Nephron (organoid): Measurements from ENCODE around the gene AP3B1.

ENCODE experiments used
- H3K27ac Mint-ChIP-seq, 3 experiments: 2 replicates each; pipeline ENCODE4 v1.8.0; 2020; ENCODE audit warnings: mixed read lengths in 3 of 3, mild to moderate bottlenecking in 2 of 3, moderate library complexity in 1 of 3
- H3K27me3 Mint-ChIP-seq: 2 replicates; pipeline ENCODE4 v1.8.0; 2021; ENCODE audit warnings: low read depth, mild to moderate bottlenecking, moderate library complexity, mixed read lengths
- H3K36me3 Mint-ChIP-seq: 2 replicates; pipeline ENCODE4 v1.8.0; 2020; ENCODE audit warnings: low read depth, mixed read lengths
- H3K4me1 Mint-ChIP-seq: 2 replicates; pipeline ENCODE4 v1.8.0; 2020; ENCODE audit warnings: mixed read lengths
- H3K4me3 Mint-ChIP-seq, 3 experiments: 2 replicates each; pipeline ENCODE4 v1.8.0; 2020; ENCODE audit warnings: mild to moderate bottlenecking in 3 of 3, mixed read lengths in 3 of 3, moderate library complexity in 2 of 3
- H3K9me3 Mint-ChIP-seq: 2 replicates; pipeline ENCODE4 v1.8.0; 2020; ENCODE audit warnings: mixed read lengths
- CTCF ChIP-seq, 3 experiments: fragments of 200-600 bp; sonication (generic); IDR thresholded peaks; one replicate each; pipeline ENCODE4 v1.5.0; 2021; ENCODE audit warnings: antibody characterized with exemption in 3 of 3; ENCODE audit not compliant: unreplicated experiment in 3 of 3

Gene AP3B1

GRCh38 chr5:77957516-77957915 lies 337.0 kb downstream of the AP3B1 start:
- Mint-ChIP-seq H3K4me3 (peak overlapping the region; percentile 45 to 76 (median 62)), H3K4me1 (peaks cover 11% of the 10 kb centered on the region), H3K27ac (no peak overlapping the region), H3K36me3 (peaks cover 5% of the 10 kb centered on the region), H3K27me3 (peaks cover 89% of the 10 kb centered on the region), H3K9me3 (peaks cover 10% of the 10 kb centered on the region)
- no peak for TF ChIP-seq CTCF (IDR thresholded peaks at IDR 0.05; ENCODE audit: unreplicated experiment in 3 of 3)

GRCh38 chr5:77957081-77957480 lies 337.4 kb downstream of the AP3B1 start:
- peaks cover 11% of the 10 kb centered on the region for H3K4me1 Mint-ChIP-seq
- peaks cover 5% of the 10 kb centered on the region for H3K36me3 Mint-ChIP-seq
- no peak overlapping the region for H3K27ac Mint-ChIP-seq
- H3K9me3 Mint-ChIP-seq = peaks cover 10% of the 10 kb centered on the region
- TF ChIP-seq CTCF (IDR thresholded peaks at IDR 0.05; ENCODE audit: unreplicated experiment in 3 of 3) = no peak
- peak overlapping the region; percentile 45 to 76 (median 62) for H3K4me3 Mint-ChIP-seq
- peaks cover 88% of the 10 kb centered on the region for H3K27me3 Mint-ChIP-seq

GRCh38 chr5:77955577-77955976 lies 338.9 kb downstream of the AP3B1 start:
- no peak overlapping the region for H3K27ac Mint-ChIP-seq
- no peak for TF ChIP-seq CTCF (IDR thresholded peaks at IDR 0.05; ENCODE audit: unreplicated experiment in 3 of 3)

GRCh38 chr5:77953374-77953773 lies 341.1 kb downstream of the AP3B1 start:
- Mint-ChIP-seq H3K36me3 (peaks cover 5% of the 10 kb centered on the region), H3K4me1 (peaks cover 4% of the 10 kb centered on the region), H3K9me3 (peaks cover 10% of the 10 kb centered on the region), H3K27me3 (peaks cover 79% of the 10 kb centered on the region), H3K4me3 (no peak overlapping the region), H3K27ac (no peak overlapping the region)
- TF ChIP-seq CTCF (IDR thresholded peaks at IDR 0.05; ENCODE audit: unreplicated experiment in 3 of 3) = no peak

More at GRCh38 chr5:77955577-77955976, 338.9 kb downstream of the AP3B1 start:
- Mint-ChIP-seq H3K27me3 (peaks cover 87% of the 10 kb centered on the region), H3K4me1 (peaks cover 11% of the 10 kb centered on the region), H3K9me3 (peaks cover 10% of the 10 kb centered on the region), H3K36me3 (peaks cover 5% of the 10 kb centered on the region), H3K4me3 (no peak overlapping the region)

GRCh38 chr5:77952636-77953212 lies 341.8 kb downstream of the AP3B1 start:
- Mint-ChIP-seq H3K9me3 (peaks cover 10% of the 10 kb centered on the region), H3K27me3 (peaks cover 73% of the 10 kb centered on the region), H3K27ac (no peak overlapping the region), H3K4me1 (no peaks in the 10 kb centered on the region), H3K36me3 (peaks cover 5% of the 10 kb centered on the region), H3K4me3 (no peak overlapping the region)
- TF ChIP-seq CTCF (IDR thresholded peaks at IDR 0.05; ENCODE audit: unreplicated experiment in 3 of 3) = no peak
